AML-193 (cell line): ENCODE results near the gene PCTP.

Experiments used
- DNase-seq, 2 experiments: peaks; one replicate each; lab custom pipeline; 2025; lab: John Stamatoyannopoulos, UW

The PCTP gene

DNA sequence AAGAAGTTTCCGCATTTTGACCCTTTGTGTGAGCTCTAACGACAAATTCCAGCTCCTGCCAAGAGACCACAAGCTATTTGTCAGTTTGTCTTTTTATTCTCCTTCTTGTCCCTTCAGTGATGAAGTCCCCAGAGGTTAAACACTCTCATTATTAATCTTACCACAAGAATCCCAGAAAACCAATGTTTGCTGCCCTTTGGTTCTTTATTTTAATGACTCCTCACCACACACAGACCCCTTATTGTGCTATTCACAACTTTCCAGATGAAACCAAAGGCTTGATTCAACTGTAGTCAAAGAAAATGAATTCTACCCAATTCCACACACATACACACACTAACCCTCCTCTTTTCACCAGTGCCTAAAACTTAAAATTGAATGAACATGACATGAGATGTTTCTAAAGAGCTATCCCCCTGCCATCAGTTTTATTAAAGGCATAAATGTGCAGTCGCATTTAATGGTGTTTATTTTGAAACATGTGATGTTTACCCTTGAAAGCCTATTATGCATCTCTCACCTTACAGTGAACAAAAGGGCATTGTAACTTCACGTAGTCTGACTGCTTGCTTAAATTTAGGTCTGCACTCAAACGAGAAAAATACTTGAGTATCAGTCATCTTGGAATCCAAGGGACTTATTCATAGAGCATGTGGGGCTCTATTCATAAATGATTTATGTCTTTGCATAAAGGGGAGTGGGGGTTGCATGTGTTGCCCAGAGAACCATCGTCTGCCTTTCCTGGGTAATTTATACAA is 44.1 kb downstream of the PCTP start:
- no peak for DNase-seq

- DNase-seq = no peak
Observed at GRCh38 chr17:55806745-55807495, 56.1 kb downstream of the PCTP start.

GRCh38 chr17:55811536-55811935 is 60.7 kb downstream of the PCTP start:
- DNase-seq = no peak

DNA sequence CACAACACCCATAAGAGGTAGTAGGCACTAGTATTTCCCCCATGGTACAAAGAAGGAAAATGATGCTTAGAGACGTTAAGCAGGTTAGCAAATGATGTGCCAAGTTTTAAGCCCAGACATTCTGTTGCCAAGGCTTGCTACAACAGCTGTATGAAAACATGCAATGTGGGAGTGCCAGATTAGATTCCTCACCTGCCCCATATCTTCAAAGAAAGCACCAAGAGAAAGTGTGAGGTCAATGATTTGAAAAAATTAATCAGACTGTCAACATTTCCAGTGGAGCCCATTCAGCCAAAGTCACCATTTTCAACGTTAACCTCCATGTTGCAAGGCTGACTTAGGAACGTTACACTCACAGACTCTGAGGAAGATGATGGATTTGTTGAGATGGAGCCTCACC is 61.5 kb downstream of the PCTP start:
- DNase-seq = no peak

DNA sequence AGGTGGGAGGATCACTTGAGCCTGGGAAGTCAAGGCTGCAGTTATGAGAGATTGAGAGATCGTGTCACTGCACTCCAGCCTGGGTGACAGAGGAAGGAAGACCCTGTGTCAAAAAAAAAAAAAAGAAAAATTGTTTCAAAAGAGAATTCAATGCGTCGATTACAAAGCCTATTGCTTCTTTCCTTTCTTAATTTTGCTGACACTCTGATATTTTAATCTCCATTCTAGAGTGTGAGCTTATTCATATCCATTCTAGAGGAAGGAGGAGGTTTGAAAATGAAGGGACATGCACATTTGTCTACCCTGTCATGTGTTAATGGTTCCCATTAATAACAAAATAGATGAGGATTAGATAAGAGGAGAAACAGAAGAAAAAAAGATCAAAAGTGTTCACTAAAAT is 63.1 kb downstream of the PCTP start:
- DNase-seq = no peak

GRCh38 chr17:55814377-55814776 is 63.5 kb downstream of the PCTP start:
- DNase-seq = no peak

- no peak for DNase-seq
Observed at GRCh38 chr17:55816532-55817396, 65.9 kb downstream of the PCTP start.

DNA sequence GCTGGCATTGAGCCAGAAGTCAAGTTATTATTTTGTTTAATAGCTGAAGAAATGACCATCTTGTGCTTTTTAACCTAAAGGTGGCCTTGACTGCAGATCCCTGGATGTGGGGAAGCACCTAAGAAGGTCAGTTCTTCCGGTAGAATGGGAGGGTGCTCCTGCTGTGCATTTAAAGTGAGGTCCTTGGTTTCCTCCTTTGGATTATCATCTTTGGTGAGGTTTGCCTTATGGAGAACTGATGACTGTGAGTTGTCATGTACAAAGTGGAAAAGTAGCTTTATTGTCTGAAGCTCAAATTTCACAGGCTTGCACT is 66.5 kb downstream of the PCTP start:
- DNase-seq = no peak

- DNase-seq = no peak
Observed at GRCh38 chr17:55818026-55818425, 67.2 kb downstream of the PCTP start.

DNA sequence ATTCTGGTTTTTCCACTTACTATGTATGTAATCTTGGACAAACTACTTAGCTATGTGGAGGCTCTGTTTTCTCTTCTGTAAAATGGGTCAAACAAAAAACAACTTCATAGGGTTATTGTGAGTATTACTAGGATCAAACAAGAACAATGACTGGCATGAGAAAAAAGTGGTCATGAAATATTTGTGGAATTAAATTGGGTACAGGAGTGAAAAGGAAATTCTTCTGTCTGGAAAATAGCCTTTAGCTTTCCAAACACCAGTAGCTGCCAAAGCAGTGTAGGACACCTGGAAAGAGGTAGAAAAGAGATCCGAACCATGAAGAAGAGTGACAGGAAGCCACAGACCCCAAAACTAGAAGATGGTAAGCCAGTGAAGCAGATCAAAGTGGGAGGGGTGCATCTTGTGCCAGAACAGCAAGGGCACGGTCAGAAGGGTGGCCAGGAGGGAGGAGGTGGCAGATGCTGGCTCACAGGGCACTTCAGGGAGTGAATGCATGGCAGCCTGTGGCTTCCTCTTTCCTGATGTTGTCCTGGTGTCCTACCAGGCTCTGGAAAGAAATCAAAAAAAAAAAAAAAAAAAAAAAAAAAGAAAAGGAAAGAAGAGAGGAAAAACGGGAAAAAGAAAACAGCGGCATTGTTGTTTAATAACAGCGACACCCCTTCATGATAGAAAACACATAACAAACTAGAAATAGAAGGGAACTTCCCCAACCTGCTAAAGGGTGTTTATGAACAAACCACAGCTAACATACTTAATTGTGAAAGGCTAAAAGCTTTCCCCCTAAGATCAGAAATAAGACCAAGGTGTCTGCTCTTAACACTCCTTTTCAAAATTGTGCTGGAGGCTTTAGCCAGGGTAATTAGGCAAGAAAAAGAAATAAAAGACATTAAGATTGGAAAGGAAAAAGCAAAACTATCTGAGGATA is 67.9 kb downstream of the PCTP start:
- no peak for DNase-seq

DNA sequence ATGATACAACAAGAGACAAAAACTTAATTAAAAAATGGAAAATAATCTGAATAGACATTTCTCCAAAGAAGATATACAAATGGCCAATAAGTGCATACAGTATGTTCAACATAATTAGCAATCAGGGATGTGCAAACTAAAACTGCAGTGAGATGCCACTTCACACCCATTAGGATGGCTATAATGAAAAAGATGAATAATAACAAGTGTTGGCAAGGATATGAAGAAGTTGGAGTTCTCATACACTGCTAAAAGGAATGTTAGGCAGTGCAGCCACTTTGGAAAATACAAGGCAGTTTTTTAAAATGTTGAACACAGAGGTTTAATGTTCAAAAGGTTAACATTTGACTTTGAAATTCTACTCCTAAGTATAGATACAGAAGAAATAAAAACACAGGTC is 69.8 kb downstream of the PCTP start:
- no peak for DNase-seq

GRCh38 chr17:55822028-55822427 is 71.2 kb downstream of the PCTP start:
- no peak for DNase-seq

DNA sequence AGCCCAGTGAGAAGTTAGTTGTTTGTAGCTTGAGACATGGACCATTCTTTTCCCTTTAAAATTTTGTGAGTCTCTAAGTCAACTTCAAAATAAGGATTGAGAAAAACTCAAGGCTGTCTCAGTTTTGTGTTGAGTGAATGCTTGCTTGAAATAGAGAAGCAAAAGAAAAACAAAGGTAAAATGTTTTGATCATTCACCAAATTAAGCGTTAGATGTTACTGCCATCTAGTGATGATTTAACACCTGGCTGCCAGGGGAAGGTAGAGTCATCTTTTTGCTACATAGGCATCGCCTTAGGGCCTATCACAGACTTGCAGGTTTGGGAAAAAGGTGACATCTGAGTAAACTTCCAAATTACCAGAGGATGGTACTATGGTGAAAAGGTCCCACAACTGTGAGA is 74.4 kb downstream of the PCTP start:
- DNase-seq = no peak
